GM12878 (cell line): ENCODE data around the gene JAGN1.

Experiments
- EZH2 ChIP-seq: IDR thresholded peaks from 2 replicates; pipeline ENCODE4 v1.6.1; 2012; ENCODE audit warnings: low read depth, mild to moderate bottlenecking, control low read depth, inconsistent platforms, low read length, borderline replicate concordance; ENCODE audit not compliant: control insufficient read depth
- HCFC1 ChIP-seq: fragments of 150-350 bp; IDR thresholded peaks from 2 replicates; pipeline ENCODE4 v1.6.1; 2014; ENCODE audit warnings: low read length

- TF ChIP-seq HCFC1 (no peak), EZH2 (no peak)
Measured at GRCh38 chr3:9891072-9891622, 737 bp downstream of the JAGN1 start.
